KMS-11 (cell line): Measurements from ENCODE around the gene LHFPL6.

Source experiments
- H2AFZ ChIP-seq: fragments of 200-600 bp; sonication (generic); 2 replicates; pipeline ENCODE4 v1.6.1; 2016; ENCODE audit warnings: antibody characterized with exemption, mixed run types, low read depth
- H3K27ac ChIP-seq: fragments of 200-600 bp; sonication (generic); 2 replicates; pipeline ENCODE4 v1.6.1; 2016; ENCODE audit warnings: mild to moderate bottlenecking, mixed run types
- H3K27me3 ChIP-seq: fragments of 200-600 bp; sonication (generic); 2 replicates; pipeline ENCODE4 v1.6.1; 2017; ENCODE audit warnings: mild to moderate bottlenecking, low read depth, mixed run types, moderate library complexity; ENCODE audit not compliant: insufficient read depth
- H3K36me3 ChIP-seq: fragments of 200-600 bp; sonication (generic); 2 replicates; pipeline ENCODE4 v1.6.1; 2017; ENCODE audit warnings: mild to moderate bottlenecking, mixed run types; ENCODE audit not compliant: insufficient read depth
- H3K4me1 ChIP-seq: fragments of 200-600 bp; sonication (generic); 2 replicates; pipeline ENCODE4 v1.6.1; 2016; ENCODE audit warnings: mild to moderate bottlenecking, low read depth, mixed run types; ENCODE audit not compliant: poor library complexity, severe bottlenecking
- H3K4me2 ChIP-seq: fragments of 200-600 bp; sonication (generic); 2 replicates; pipeline ENCODE4 v1.7.0; 2016; ENCODE audit warnings: mild to moderate bottlenecking, mixed run types
- H3K4me3 ChIP-seq: fragments of 200-600 bp; sonication (generic); IDR thresholded peaks from 2 replicates; pipeline ENCODE4 v1.6.1; 2017; ENCODE audit warnings: low read depth, low read length, mixed read lengths; ENCODE audit not compliant: insufficient read depth
- H3K79me2 ChIP-seq: fragments of 200-600 bp; sonication (generic); 2 replicates; pipeline ENCODE4 v1.6.1; 2016; ENCODE audit warnings: low read depth, mixed run types; ENCODE audit not compliant: insufficient read depth
- H3K9ac ChIP-seq: fragments of 200-600 bp; sonication (generic); 2 replicates; pipeline ENCODE4 v1.6.1; 2016; ENCODE audit warnings: mild to moderate bottlenecking, mixed run types
- H4K20me1 ChIP-seq: fragments of 200-600 bp; sonication (generic); 2 replicates; pipeline ENCODE4 v1.6.1; 2016; ENCODE audit warnings: mild to moderate bottlenecking, mixed run types; ENCODE audit not compliant: insufficient read depth
- CTCF ChIP-seq: fragments of 200-600 bp; sonication (generic); conservative IDR thresholded peaks from 2 replicates; pipeline ENCODE4 v1.6.1; 2017; ENCODE audit warnings: low read depth, mild to moderate bottlenecking, antibody characterized with exemption, low read length, moderate library complexity, mixed read lengths

The LHFPL6 gene

GRCh38 chr13:39550931-39551330 lies 52.1 kb downstream of the LHFPL6 start:
- H3K4me2 ChIP-seq, result no peak overlapping the region
- H3K79me2 ChIP-seq, result no peaks in the 10 kb centered on the region
- H3K36me3 ChIP-seq, result no peaks in the 10 kb centered on the region
- no peak overlapping the region for H3K27ac ChIP-seq
- H3K4me3 ChIP-seq, result no peak overlapping the region
- TF ChIP-seq CTCF, result no peak
- no peak overlapping the region for H2AFZ ChIP-seq
- H4K20me1 ChIP-seq, result no peaks in the 10 kb centered on the region
- H3K4me1 ChIP-seq, result no peaks in the 10 kb centered on the region
- no peaks in the 10 kb centered on the region for H3K27me3 ChIP-seq
- no peak overlapping the region for H3K9ac ChIP-seq

GRCh38 chr13:39547108-39547507 lies 55.9 kb downstream of the LHFPL6 start:
- Histone ChIP-seq H2AFZ (no peak overlapping the region), H3K36me3 (no peaks in the 10 kb centered on the region), H3K4me3 (no peak overlapping the region), H3K27me3 (no peaks in the 10 kb centered on the region), H3K27ac (no peak overlapping the region), H3K9ac (no peak overlapping the region), H3K79me2 (no peaks in the 10 kb centered on the region), H3K4me2 (no peak overlapping the region), H3K4me1 (no peaks in the 10 kb centered on the region), H4K20me1 (no peaks in the 10 kb centered on the region)
- no peak for TF ChIP-seq CTCF

GRCh38 chr13:39542361-39542760 lies 60.6 kb downstream of the LHFPL6 start:
- Histone ChIP-seq H4K20me1 (no peaks in the 10 kb centered on the region), H3K27me3 (no peaks in the 10 kb centered on the region), H2AFZ (no peak overlapping the region), H3K36me3 (no peaks in the 10 kb centered on the region), H3K79me2 (no peaks in the 10 kb centered on the region), H3K4me2 (no peak overlapping the region), H3K4me3 (no peak overlapping the region), H3K27ac (no peak overlapping the region), H3K9ac (no peak overlapping the region), H3K4me1 (no peaks in the 10 kb centered on the region)
- no peak for TF ChIP-seq CTCF

GRCh38 chr13:39540929-39541605 lies 61.9 kb downstream of the LHFPL6 start:
- H3K27ac ChIP-seq, result no peak overlapping the region

More at GRCh38 chr13:39540929-39541605, 61.9 kb downstream of the LHFPL6 start:
- H3K79me2 ChIP-seq, result no peaks in the 10 kb centered on the region
- H3K4me3 ChIP-seq, result no peak overlapping the region
- no peaks in the 10 kb centered on the region for H3K36me3 ChIP-seq
- H3K27me3 ChIP-seq, result no peaks in the 10 kb centered on the region
- H3K4me2 ChIP-seq, result no peak overlapping the region
- no peak for TF ChIP-seq CTCF
- no peak overlapping the region for H3K9ac ChIP-seq
- no peak overlapping the region for H2AFZ ChIP-seq
- no peaks in the 10 kb centered on the region for H4K20me1 ChIP-seq
- H3K4me1 ChIP-seq, result no peaks in the 10 kb centered on the region
